ENCODE results near the gene NCS1.

GRCh38 chr9:130245474-130245873 is 73.3 kb downstream of the NCS1 start:
- TF ChIP-seq ZSCAN16 (tag by site-specific recombination; IDR thresholded peaks at IDR 0.05) (no peak), ZNF239 (tag by site-specific recombination; IDR thresholded peaks at IDR 0.05) (no peak), CTCF (tag by site-specific recombination; IDR thresholded peaks at IDR 0.05) (no peak), ZNF24 (tag by site-specific recombination; IDR thresholded peaks at IDR 0.05) (no peak), ZNF132 (tag by site-specific recombination; IDR thresholded peaks at IDR 0.05; ENCODE audit: borderline replicate concordance) (no peak), PRDM6 (tag by site-specific recombination; IDR thresholded peaks at IDR 0.05) (no peak), ZNF792 (tag by site-specific recombination; IDR thresholded peaks at IDR 0.05) (no peak), ZNF221 (tag by site-specific recombination; IDR thresholded peaks at IDR 0.05; ENCODE audit: borderline replicate concordance) (no peak), ZNF660 (tag by site-specific recombination; IDR thresholded peaks at IDR 0.05) (no peak), ZNF416 (tag by site-specific recombination; IDR thresholded peaks at IDR 0.05) (no peak), ZNF18 (tag by site-specific recombination; IDR thresholded peaks at IDR 0.05) (no peak), REST (tag by site-specific recombination; IDR thresholded peaks at IDR 0.05) (no peak)
